Neuronal stem cell (in vitro differentiated cells): ENCODE measurements around the gene TMEM45A.

Source experiments
- DNase-seq: peaks from one replicate; pipeline ENCODE4 v3.0.0-alpha.2; 2013; ENCODE audit warnings: low spot score
- H2AFZ ChIP-seq: one replicate; pipeline ENCODE4 v1.6.1; 2013; ENCODE audit warnings: mild to moderate bottlenecking, low read length, inconsistent platforms
- H2AK5ac ChIP-seq: 2 replicates; pipeline ENCODE4 v1.6.1; 2013; ENCODE audit warnings: low read depth, mild to moderate bottlenecking, inconsistent platforms, low read length, moderate library complexity, mixed read lengths
- H2BK120ac ChIP-seq: 2 replicates; pipeline ENCODE4 v1.6.1; 2013; ENCODE audit warnings: low read depth, mild to moderate bottlenecking, inconsistent platforms, low read length, moderate library complexity, mixed read lengths
- H2BK12ac ChIP-seq: one replicate; pipeline ENCODE4 v1.6.1; 2013; ENCODE audit warnings: low read length, inconsistent platforms
- H2BK15ac ChIP-seq: 2 replicates; pipeline ENCODE4 v1.6.1; 2013; ENCODE audit warnings: mild to moderate bottlenecking, low read length, inconsistent platforms, mixed read lengths
- H2BK5ac ChIP-seq: one replicate; pipeline ENCODE4 v1.6.1; 2013; ENCODE audit warnings: inconsistent platforms, mild to moderate bottlenecking, low read length, moderate library complexity
- H3K14ac ChIP-seq: one replicate; pipeline ENCODE4 v1.6.1; 2013; ENCODE audit warnings: low read length, inconsistent platforms
- H3K18ac ChIP-seq: 2 replicates; pipeline ENCODE4 v1.6.1; 2013; ENCODE audit warnings: low read length, inconsistent platforms
- H3K23ac ChIP-seq: 2 replicates; pipeline ENCODE4 v1.6.1; 2013; ENCODE audit warnings: low read depth, mild to moderate bottlenecking, mixed read lengths, low read length, inconsistent platforms; ENCODE audit not compliant: poor library complexity
- H3K27ac ChIP-seq: replicated peaks from 3 replicates; pipeline ENCODE4 v1.5.1; 2013; ENCODE audit warnings: low read length, inconsistent platforms
- H3K27me3 ChIP-seq, 3 experiments: 2 replicates each; pipeline ENCODE4 v1.6.1; 2013; ENCODE audit warnings: low read length in 3 of 3, mild to moderate bottlenecking in 2 of 3, inconsistent platforms in 1 of 3, low read depth in 1 of 3, mixed read lengths in 1 of 3, moderate library complexity in 1 of 3; ENCODE audit not compliant: control insufficient read depth in 3 of 3, insufficient read depth in 3 of 3
- H3K36me3 ChIP-seq, 2 donors: replicated peaks in 1 of 2; 2 replicates each; pipeline ENCODE4 v1.6.1; 2013; ENCODE audit warnings: low read length in 2 of 2; ENCODE audit not compliant: control insufficient read depth in 2 of 2, insufficient read depth in 2 of 2
- H3K4ac ChIP-seq: 2 replicates; pipeline ENCODE4 v1.6.1; 2013; ENCODE audit warnings: inconsistent platforms, mild to moderate bottlenecking, low read length, moderate library complexity
- H3K4me1 ChIP-seq, 2 donors: 1 replicate in 1 of 2; 2 replicates in 1 of 2; pipeline ENCODE4 v1.6.1; 2013; ENCODE audit warnings: low read length in 2 of 2, low read depth in 1 of 2; ENCODE audit not compliant: control insufficient read depth in 2 of 2, insufficient read depth in 1 of 2
- H3K4me2 ChIP-seq: one replicate; pipeline ENCODE4 v1.6.1; 2013; ENCODE audit warnings: mild to moderate bottlenecking, low read length, inconsistent platforms; ENCODE audit not compliant: insufficient read depth, poor library complexity, severe bottlenecking
- H3K4me3 ChIP-seq, 2 donors: 2 replicates each; pipeline ENCODE4 v1.5.1; 2013; ENCODE audit warnings: low read length in 2 of 2, mild to moderate bottlenecking in 2 of 2, inconsistent platforms in 1 of 2, moderate library complexity in 1 of 2
- H3K79me1 ChIP-seq: one replicate; pipeline ENCODE4 v1.6.1; 2013; ENCODE audit warnings: low read depth, mild to moderate bottlenecking, inconsistent platforms, low read length, moderate library complexity
- H3K9ac ChIP-seq: one replicate; pipeline ENCODE4 v1.6.1; 2013; ENCODE audit warnings: mild to moderate bottlenecking, low read depth, low read length, inconsistent platforms; ENCODE audit not compliant: poor library complexity
- H3K9me3 ChIP-seq, 2 donors: replicated peaks in 1 of 2; 2 replicates each; pipeline versions ENCODE3 to v1.6.1; 2013; ENCODE audit warnings: low read length in 2 of 2, mild to moderate bottlenecking in 2 of 2, inconsistent platforms in 1 of 2, low read depth in 1 of 2, mixed read lengths in 1 of 2, moderate library complexity in 1 of 2; ENCODE audit not compliant: control insufficient read depth in 2 of 2, insufficient read depth in 1 of 2
- H4K8ac ChIP-seq: one replicate; pipeline ENCODE4 v1.6.1; 2013; ENCODE audit warnings: low read depth, mild to moderate bottlenecking, inconsistent platforms, low read length, moderate library complexity
- H4K91ac ChIP-seq: one replicate; pipeline ENCODE4 v1.6.1; 2013; ENCODE audit warnings: low read length, low read depth, mild to moderate bottlenecking, inconsistent platforms; ENCODE audit not compliant: poor library complexity
- WGBS, 2 donors: extraction: QIAGEN DNeasy Blood & Tissue Kit; methylation state at CpG; one replicate each; pipeline ENCODE4 v1.1.7; 2013; ENCODE audit warnings: missing lambda C conversion rate in 2 of 2, mixed read lengths in 1 of 2; ENCODE audit not compliant: insufficient read length in 2 of 2, insufficient replicate concordance in 1 of 2; ENCODE audit errors: extremely low coverage in 2 of 2; 5-methylcytosine and 5-hydroxymethylcytosine counted together

Gene TMEM45A

GRCh38 chr3:100517276-100517675 lies 24.9 kb downstream of the TMEM45A start:
- Histone ChIP-seq H2BK5ac (no peak overlapping the region), H4K8ac (no peak overlapping the region), H3K36me3 (no peaks in the 10 kb centered on the region), H2AFZ (no peak overlapping the region), H2BK120ac (no peak overlapping the region), H3K4me3 (no peak overlapping the region), H2AK5ac (no peak overlapping the region), H3K9me3 (no peaks in the 10 kb centered on the region), H3K18ac (no peak overlapping the region), H3K27me3 (no peaks in the 10 kb centered on the region), H3K27ac (no peak overlapping the region), H3K4me2 (no peak overlapping the region), H3K14ac (no peak overlapping the region), H2BK15ac (no peak overlapping the region), H3K23ac (no peak overlapping the region), H3K4me1 (no peaks in the 10 kb centered on the region), H2BK12ac (no peak overlapping the region), H4K91ac (no peak overlapping the region), H3K4ac (no peak overlapping the region), H3K79me1 (no peaks in the 10 kb centered on the region), H3K9ac (no peak overlapping the region)
- WGBS, 2 donors, result no CpG with 5 or more reads among the region's 6 CpGs
- no peak for DNase-seq

GRCh38 chr3:100518244-100518643 lies 25.8 kb downstream of the TMEM45A start:
- Histone ChIP-seq H3K27ac (no peak overlapping the region), H3K9me3 (no peaks in the 10 kb centered on the region), H4K8ac (no peak overlapping the region), H2BK15ac (no peak overlapping the region), H3K4me2 (no peak overlapping the region), H3K4me1 (no peaks in the 10 kb centered on the region), H2BK5ac (no peak overlapping the region), H4K91ac (no peak overlapping the region), H3K27me3 (no peaks in the 10 kb centered on the region), H3K14ac (no peak overlapping the region), H3K9ac (no peak overlapping the region), H2BK12ac (no peak overlapping the region), H2AFZ (no peak overlapping the region), H3K4me3 (no peak overlapping the region), H2BK120ac (no peak overlapping the region), H3K23ac (no peak overlapping the region), H3K4ac (no peak overlapping the region), H2AK5ac (no peak overlapping the region), H3K18ac (no peak overlapping the region), H3K79me1 (no peaks in the 10 kb centered on the region), H3K36me3 (no peaks in the 10 kb centered on the region)
- DNase-seq, result no peak

- no peak overlapping the region for H3K18ac ChIP-seq
- H4K8ac ChIP-seq, result no peak overlapping the region
- no peaks in the 10 kb centered on the region for H3K4me1 ChIP-seq
- WGBS, 2 donors, result no CpG with 5 or more reads among the region's 4 CpGs
- H4K91ac ChIP-seq, result no peak overlapping the region
- no peaks in the 10 kb centered on the region for H3K27me3 ChIP-seq
- no peak overlapping the region for H3K4ac ChIP-seq
- H2BK15ac ChIP-seq, result no peak overlapping the region
- H2BK5ac ChIP-seq, result no peak overlapping the region
- H2AK5ac ChIP-seq, result no peak overlapping the region
- H2BK12ac ChIP-seq, result no peak overlapping the region
- no peak overlapping the region for H2BK120ac ChIP-seq
- no peaks in the 10 kb centered on the region for H3K79me1 ChIP-seq
- H3K23ac ChIP-seq, result no peak overlapping the region
- no peaks in the 10 kb centered on the region for H3K9me3 ChIP-seq
- H2AFZ ChIP-seq, result no peak overlapping the region
- no peak overlapping the region for H3K4me2 ChIP-seq
- no peaks in the 10 kb centered on the region for H3K36me3 ChIP-seq
- no peak overlapping the region for H3K14ac ChIP-seq
- no peak overlapping the region for H3K27ac ChIP-seq
- no peak overlapping the region for H3K9ac ChIP-seq
- no peak overlapping the region for H3K4me3 ChIP-seq
- no peak for DNase-seq
These were observed 26.6 kb downstream of the TMEM45A start for GRCh38 chr3:100518983-100519382.

GRCh38 chr3:100521439-100521845 lies 29.0 kb downstream of the TMEM45A start:
- no peaks in the 10 kb centered on the region for H3K79me1 ChIP-seq
- no peak overlapping the region for H2AFZ ChIP-seq
- H3K4ac ChIP-seq, result no peak overlapping the region
- H3K23ac ChIP-seq, result no peak overlapping the region
- no peaks in the 10 kb centered on the region for H3K4me1 ChIP-seq
- H3K9me3 ChIP-seq, result no peaks in the 10 kb centered on the region
- no peak overlapping the region for H3K4me3 ChIP-seq
- no peak overlapping the region for H3K18ac ChIP-seq
- H3K4me2 ChIP-seq, result no peak overlapping the region
- DNase-seq, result no peak
- H3K9ac ChIP-seq, result no peak overlapping the region
- no peak overlapping the region for H3K27ac ChIP-seq
- H3K27me3 ChIP-seq, result no peaks in the 10 kb centered on the region
- WGBS, 2 donors, result no CpG with 5 or more reads among the region's 10 CpGs
- H2BK12ac ChIP-seq, result no peak overlapping the region
- no peak overlapping the region for H3K14ac ChIP-seq
- H4K8ac ChIP-seq, result no peak overlapping the region
- no peak overlapping the region for H4K91ac ChIP-seq
- no peak overlapping the region for H2BK15ac ChIP-seq
- H2AK5ac ChIP-seq, result no peak overlapping the region
- no peaks in the 10 kb centered on the region for H3K36me3 ChIP-seq
- H2BK120ac ChIP-seq, result no peak overlapping the region
- no peak overlapping the region for H2BK5ac ChIP-seq
